Caco-2 (cell line): ENCODE data around the gene MCOLN2. TPM values are rescaled to one million over a fixed set of nuclear protein-coding genes. Genes with fewer than 3 reads are reported as not detected.

Experiments used
- BruUV-seq: library from RNA; stranded (reverse); fragments of 400-500 nt; replicated peaks from 2 replicates; lab custom pipeline; 2021; lab: Mats Ljungman, UMichigan
- CTCF ChIA-PET: fragments of 300-600 bp; sonication (Branson Sonifier 250); formaldehyde crosslinking; loops from one replicate; lab custom pipeline; 2022; ENCODE audit warnings: antibody characterized with exemption; lab: Charles Lee
- POLR2A ChIA-PET: fragments of 300-600 bp; sonication (Branson Sonifier 250); formaldehyde crosslinking; loops from one replicate; lab custom pipeline; 2022; ENCODE audit warnings: antibody characterized with exemption; lab: Charles Lee
- DNase-seq, 2 experiments: peaks; one replicate each; pipeline versions ENCODE4 v3.0.0 to v3.0.0-alpha.2; 2020 to 2022
- H3K27me3 ChIP-seq: replicated peaks from 2 replicates; pipeline ENCODE4 v1.6.0; 2011; ENCODE audit warnings: low read length; ENCODE audit not compliant: control insufficient read depth, insufficient read depth
- H3K36me3 ChIP-seq: 2 replicates; pipeline ENCODE4 v1.5.1; 2011; ENCODE audit warnings: low read length; ENCODE audit not compliant: control insufficient read depth, insufficient read depth
- H3K4me1 ChIP-seq: fragments of 250-450 bp; sonication (Bioruptor Pico); 2 replicates; pipeline ENCODE4 v1.5.1; 2020; ENCODE audit warnings: mild to moderate bottlenecking
- H3K4me3 ChIP-seq: 2 replicates; pipeline ENCODE4 v1.5.1; 2011; ENCODE audit warnings: low read depth, mild to moderate bottlenecking, control low read depth, low read length
- H3K9me3 ChIP-seq: fragments of 250-450 bp; sonication (Bioruptor Pico); 2 replicates; pipeline ENCODE4 v1.5.1; 2020; ENCODE audit warnings: mild to moderate bottlenecking, moderate library complexity
- H3K27ac Mint-ChIP-seq: one replicate; pipeline ENCODE4 v1.8.0; 2022; ENCODE audit warnings: mixed read lengths; ENCODE audit not compliant: unreplicated experiment
- H3K27me3 Mint-ChIP-seq: one replicate; pipeline ENCODE4 v1.8.0; 2022; ENCODE audit warnings: mixed read lengths; ENCODE audit not compliant: insufficient read depth, unreplicated experiment
- H3K36me3 Mint-ChIP-seq: one replicate; pipeline ENCODE4 v1.8.0; 2022; ENCODE audit warnings: mild to moderate bottlenecking, mixed read lengths; ENCODE audit not compliant: insufficient read depth, unreplicated experiment
- H3K4me1 Mint-ChIP-seq: one replicate; pipeline ENCODE4 v1.8.0; 2022; ENCODE audit warnings: low read depth, mixed read lengths; ENCODE audit not compliant: unreplicated experiment
- H3K4me3 Mint-ChIP-seq: one replicate; pipeline ENCODE4 v1.8.0; 2022; ENCODE audit warnings: mild to moderate bottlenecking, moderate library complexity, mixed read lengths; ENCODE audit not compliant: unreplicated experiment
- H3K9me3 Mint-ChIP-seq: one replicate; pipeline ENCODE4 v1.8.0; 2022; ENCODE audit warnings: mixed read lengths; ENCODE audit not compliant: unreplicated experiment
- intact Hi-C: fragments of 100-400 bp; cut with micrococcal nuclease; formaldehyde crosslinking; loops from one replicate; pipeline ENCODE4 v1.10.0; 2022; ENCODE audit not compliant: unreplicated experiment
- total RNA-seq: library from RNA; stranded (reverse); gene quantifications from 2 replicates; pipeline ENCODE4 v1.2.3, GENCODE V29; 2022
- TF ChIP-seq, protein P1 (sequence below), 2 experiments: fragments of 200-600 bp in 1 of 2; IDR thresholded peaks; 1 replicate in 1 of 2; 2 replicates in 1 of 2; pipeline versions ENCODE4 v1.5.1 to v1.8.0; 2011 to 2022; ENCODE audit warnings: antibody characterized with exemption in 1 of 2, control low read depth in 1 of 2, inconsistent platforms in 1 of 2, low read depth in 1 of 2, low read length in 1 of 2, mild to moderate bottlenecking in 1 of 2, moderate library complexity in 1 of 2; ENCODE audit not compliant: insufficient read depth in 1 of 2, severe bottlenecking in 1 of 2, unreplicated experiment in 1 of 2

Gene MCOLN2
- total RNA-seq, 1 experiment from 2014 or later: not detected

DNA sequence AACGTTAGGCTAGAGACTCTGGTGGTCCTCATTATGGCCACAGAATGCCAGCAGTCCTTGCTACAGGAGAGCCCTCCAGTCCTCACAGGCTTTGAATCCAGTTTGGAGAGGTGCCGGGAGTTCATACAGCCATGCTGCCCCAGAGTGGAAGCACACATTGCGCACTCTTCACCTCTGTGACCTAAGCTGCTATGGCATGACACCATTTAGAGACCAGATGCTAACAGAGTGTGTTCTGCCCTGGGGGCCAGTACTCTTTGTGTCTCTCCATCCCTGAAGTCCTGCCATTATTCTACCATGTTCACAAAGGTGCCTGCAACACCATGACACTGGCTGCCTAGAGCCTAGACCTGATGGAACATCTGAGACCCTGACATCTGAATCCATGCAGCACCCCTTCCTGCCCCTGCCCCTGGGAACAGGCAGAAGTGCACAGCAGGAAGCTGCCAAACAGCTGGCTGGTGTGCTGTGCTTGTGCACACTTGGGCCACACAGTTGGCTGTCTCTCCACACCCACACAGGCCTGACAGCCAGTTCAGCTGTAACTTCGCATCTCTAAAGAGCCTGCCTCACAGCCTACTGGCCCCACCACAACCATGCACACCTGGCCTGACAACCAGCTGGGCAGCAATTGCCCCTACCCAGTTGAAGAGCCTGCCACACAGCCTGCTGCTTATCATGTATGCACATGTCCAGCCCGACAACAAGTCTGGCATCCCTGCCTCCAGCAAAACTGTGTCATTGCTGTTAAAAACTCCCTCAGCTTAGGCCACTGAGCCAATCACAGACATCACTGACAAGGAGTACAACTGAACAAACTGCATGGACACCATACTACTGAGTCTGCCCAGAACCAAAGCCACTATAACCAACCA, 49.1 kb downstream of the MCOLN2 start:
- no peaks in the 10 kb centered on the region for H3K27me3 ChIP-seq
- no TSS peak for BruUV-seq
- TF ChIP-seq, protein P1, sequence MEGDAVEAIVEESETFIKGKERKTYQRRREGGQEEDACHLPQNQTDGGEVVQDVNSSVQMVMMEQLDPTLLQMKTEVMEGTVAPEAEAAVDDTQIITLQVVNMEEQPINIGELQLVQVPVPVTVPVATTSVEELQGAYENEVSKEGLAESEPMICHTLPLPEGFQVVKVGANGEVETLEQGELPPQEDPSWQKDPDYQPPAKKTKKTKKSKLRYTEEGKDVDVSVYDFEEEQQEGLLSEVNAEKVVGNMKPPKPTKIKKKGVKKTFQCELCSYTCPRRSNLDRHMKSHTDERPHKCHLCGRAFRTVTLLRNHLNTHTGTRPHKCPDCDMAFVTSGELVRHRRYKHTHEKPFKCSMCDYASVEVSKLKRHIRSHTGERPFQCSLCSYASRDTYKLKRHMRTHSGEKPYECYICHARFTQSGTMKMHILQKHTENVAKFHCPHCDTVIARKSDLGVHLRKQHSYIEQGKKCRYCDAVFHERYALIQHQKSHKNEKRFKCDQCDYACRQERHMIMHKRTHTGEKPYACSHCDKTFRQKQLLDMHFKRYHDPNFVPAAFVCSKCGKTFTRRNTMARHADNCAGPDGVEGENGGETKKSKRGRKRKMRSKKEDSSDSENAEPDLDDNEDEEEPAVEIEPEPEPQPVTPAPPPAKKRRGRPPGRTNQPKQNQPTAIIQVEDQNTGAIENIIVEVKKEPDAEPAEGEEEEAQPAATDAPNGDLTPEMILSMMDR (IDR thresholded peaks at IDR 0.05; ENCODE audit: insufficient read depth in 1 of 2, low read depth in 1 of 2, low read length in 1 of 2, severe bottlenecking in 1 of 2, unreplicated experiment in 1 of 2): no peak
- DNase-seq: no peak
- H3K4me1 ChIP-seq: no peaks in the 10 kb centered on the region
- Mint-ChIP-seq H3K27me3 (peaks cover 5% of the 10 kb centered on the region), H3K4me1 (no peaks in the 10 kb centered on the region), H3K27ac (no peak overlapping the region), H3K36me3 (no peaks in the 10 kb centered on the region), H3K9me3 (no peaks in the 10 kb centered on the region), H3K4me3 (no peak overlapping the region)
- no peaks in the 10 kb centered on the region for H3K9me3 ChIP-seq
- POLR2A ChIA-PET: no interaction called here
- H3K4me3 ChIP-seq: no peak overlapping the region
- CTCF ChIA-PET: interaction anchor here (0.8 kb wide), 1 partner anchor 80 kb away, joined by 3 read pairs; no protein-coding TSS in a partner anchor
- no peaks in the 10 kb centered on the region for H3K36me3 ChIP-seq
- intact Hi-C loops: no loop called here

DNA sequence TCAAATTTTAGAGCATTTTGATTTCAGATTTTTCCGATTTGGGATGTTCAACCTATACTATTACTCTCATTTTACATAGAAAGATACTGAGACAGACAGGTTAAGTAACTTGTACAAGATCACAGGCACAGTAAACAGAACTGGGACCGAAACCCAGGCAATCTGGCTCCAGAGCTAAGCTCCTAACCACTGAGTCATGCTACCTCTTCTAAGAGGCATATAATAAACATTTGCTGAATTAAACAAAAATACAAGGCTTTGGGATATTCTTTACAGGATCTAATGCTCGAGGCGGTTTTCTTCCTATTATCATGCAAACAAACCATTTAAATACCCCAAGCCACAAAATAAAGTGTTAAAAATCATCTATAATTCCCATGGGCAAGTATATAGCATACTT, 50.3 kb downstream of the MCOLN2 start:
- H3K36me3 Mint-ChIP-seq: no peaks in the 10 kb centered on the region
- H3K4me1 ChIP-seq: no peaks in the 10 kb centered on the region
- intact Hi-C loops: no loop called here
- TF ChIP-seq, protein P1 (IDR thresholded peaks at IDR 0.05; ENCODE audit: insufficient read depth in 1 of 2, low read depth in 1 of 2, low read length in 1 of 2, severe bottlenecking in 1 of 2, unreplicated experiment in 1 of 2): no peak
- peaks cover 9% of the 10 kb centered on the region for H3K27me3 Mint-ChIP-seq
- no peaks in the 10 kb centered on the region for H3K27me3 ChIP-seq
- H3K9me3 Mint-ChIP-seq: no peaks in the 10 kb centered on the region
- POLR2A ChIA-PET: no interaction called here
- DNase-seq: no peak
- no peak overlapping the region for H3K4me3 Mint-ChIP-seq
- H3K4me3 ChIP-seq: no peak overlapping the region
- no peaks in the 10 kb centered on the region for H3K4me1 Mint-ChIP-seq
- H3K27ac Mint-ChIP-seq: no peak overlapping the region
- H3K9me3 ChIP-seq: no peaks in the 10 kb centered on the region
- no TSS peak for BruUV-seq
- CTCF ChIA-PET: no interaction called here
- no peaks in the 10 kb centered on the region for H3K36me3 ChIP-seq

DNA sequence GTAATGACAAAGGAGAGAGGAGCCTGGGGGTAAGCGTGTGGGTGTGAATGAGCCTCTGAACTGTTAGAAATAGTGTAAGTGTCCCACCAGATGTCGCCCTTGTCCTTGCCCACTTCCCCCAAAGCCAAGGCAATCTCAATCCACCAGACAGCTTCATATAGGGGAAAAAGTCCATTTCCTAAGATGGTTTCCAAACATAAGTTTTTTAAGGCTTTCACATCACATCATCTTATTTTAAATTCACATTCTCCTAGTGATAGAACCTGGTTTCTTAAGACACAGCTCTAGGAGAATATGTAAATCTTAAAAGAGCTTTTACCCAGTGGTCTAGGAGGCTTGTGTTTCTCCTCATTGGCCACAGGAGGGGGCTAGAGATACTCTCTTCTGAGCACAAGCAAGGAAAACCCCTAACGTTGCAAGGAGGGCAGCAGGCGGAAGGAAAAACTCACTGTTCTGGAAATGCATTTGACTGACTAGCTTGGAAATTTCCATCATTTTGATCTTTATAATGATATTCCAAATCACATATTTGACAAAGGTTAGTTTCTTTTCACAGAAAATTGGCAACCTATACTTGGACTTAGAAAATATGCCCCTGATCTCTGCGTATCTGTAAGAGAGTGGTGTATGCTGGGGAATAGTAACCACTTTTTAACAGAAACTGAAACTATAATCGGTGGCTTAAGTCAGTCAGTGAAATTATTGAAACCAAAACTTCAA, 52.0 kb downstream of the MCOLN2 start:
- Mint-ChIP-seq H3K9me3 (no peaks in the 10 kb centered on the region), H3K4me1 (no peaks in the 10 kb centered on the region), H3K36me3 (no peaks in the 10 kb centered on the region), H3K27me3 (peaks cover 11% of the 10 kb centered on the region), H3K27ac (no peak overlapping the region), H3K4me3 (no peak overlapping the region)
- H3K4me3 ChIP-seq: no peak overlapping the region
- H3K36me3 ChIP-seq: no peaks in the 10 kb centered on the region
- intact Hi-C loops: loop anchor here (1.0 to 2.0 kb wide), 6 partner anchors 54 to 314 kb away; partner anchors contain the start of gene C1orf52
- BruUV-seq: no TSS peak
- no peaks in the 10 kb centered on the region for H3K27me3 ChIP-seq
- no peaks in the 10 kb centered on the region for H3K9me3 ChIP-seq
- TF ChIP-seq, protein P1 (IDR thresholded peaks at IDR 0.05; ENCODE audit: insufficient read depth in 1 of 2, low read depth in 1 of 2, low read length in 1 of 2, severe bottlenecking in 1 of 2, unreplicated experiment in 1 of 2): peak; percentile 53 to 68
- H3K4me1 ChIP-seq: no peaks in the 10 kb centered on the region
- DNase-seq: peak; percentile 65 to 74
- POLR2A ChIA-PET: no interaction called here
- CTCF ChIA-PET: interaction anchor here (0.8 to 3.1 kb wide), 20 partner anchors 13 to 332 kb away, joined by 3 to 97 read pairs (median 5); partner anchors contain the start of genes BCL10, C1orf52 and MCOLN3
